ENCODE results near the gene DUOX2.

DNA sequence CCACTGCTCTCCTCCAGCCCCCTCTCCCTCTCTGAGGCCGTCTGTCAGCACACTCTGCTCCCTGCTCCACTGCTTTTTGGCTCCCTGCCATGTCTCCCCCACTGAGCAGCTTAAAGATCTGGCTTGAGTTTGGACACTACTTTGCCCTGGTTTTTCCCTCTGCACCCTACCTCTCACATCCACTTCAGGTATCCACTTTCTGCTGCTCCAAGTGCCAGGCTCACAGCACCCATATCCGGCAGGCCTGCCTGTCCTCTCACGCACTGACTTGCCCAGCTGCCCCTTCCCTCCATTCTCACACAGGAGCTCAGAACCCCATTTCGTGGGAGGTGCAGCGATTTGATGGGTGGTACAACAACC, 19.6 kb upstream of the DUOX2 start:
- TF ChIP-seq, protein P1, sequence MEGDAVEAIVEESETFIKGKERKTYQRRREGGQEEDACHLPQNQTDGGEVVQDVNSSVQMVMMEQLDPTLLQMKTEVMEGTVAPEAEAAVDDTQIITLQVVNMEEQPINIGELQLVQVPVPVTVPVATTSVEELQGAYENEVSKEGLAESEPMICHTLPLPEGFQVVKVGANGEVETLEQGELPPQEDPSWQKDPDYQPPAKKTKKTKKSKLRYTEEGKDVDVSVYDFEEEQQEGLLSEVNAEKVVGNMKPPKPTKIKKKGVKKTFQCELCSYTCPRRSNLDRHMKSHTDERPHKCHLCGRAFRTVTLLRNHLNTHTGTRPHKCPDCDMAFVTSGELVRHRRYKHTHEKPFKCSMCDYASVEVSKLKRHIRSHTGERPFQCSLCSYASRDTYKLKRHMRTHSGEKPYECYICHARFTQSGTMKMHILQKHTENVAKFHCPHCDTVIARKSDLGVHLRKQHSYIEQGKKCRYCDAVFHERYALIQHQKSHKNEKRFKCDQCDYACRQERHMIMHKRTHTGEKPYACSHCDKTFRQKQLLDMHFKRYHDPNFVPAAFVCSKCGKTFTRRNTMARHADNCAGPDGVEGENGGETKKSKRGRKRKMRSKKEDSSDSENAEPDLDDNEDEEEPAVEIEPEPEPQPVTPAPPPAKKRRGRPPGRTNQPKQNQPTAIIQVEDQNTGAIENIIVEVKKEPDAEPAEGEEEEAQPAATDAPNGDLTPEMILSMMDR (IDR thresholded peaks at IDR 0.05): no peak
- TF ChIP-seq EZH2 (IDR thresholded peaks at IDR 0.05): no peak
- TF ChIP-seq EZH2phosphoT487 (IDR thresholded peaks at IDR 0.05): no peak
